ENCODE results near the gene PPFIA4.

DNA sequence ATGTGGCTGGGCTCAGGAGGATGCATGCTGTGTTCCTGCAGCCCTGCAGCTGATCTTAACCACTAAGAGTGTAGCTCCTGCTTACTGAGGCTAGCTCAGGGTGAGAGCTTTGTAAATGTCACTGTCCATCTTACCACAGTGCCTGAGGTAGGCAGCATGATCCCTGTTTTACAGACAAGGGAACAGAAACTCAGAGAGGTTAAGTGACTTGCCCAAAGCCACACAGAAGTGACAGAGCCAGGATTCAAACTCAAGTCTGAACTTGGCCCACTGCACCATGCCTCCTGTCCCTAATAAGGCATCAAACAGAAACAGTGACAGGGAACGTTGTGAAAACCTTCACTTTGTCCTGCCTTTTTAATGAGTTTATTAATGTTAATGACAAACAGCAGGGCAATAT lies 27.9 kb downstream of the PPFIA4 start:
- TF ChIP-seq, protein P1, sequence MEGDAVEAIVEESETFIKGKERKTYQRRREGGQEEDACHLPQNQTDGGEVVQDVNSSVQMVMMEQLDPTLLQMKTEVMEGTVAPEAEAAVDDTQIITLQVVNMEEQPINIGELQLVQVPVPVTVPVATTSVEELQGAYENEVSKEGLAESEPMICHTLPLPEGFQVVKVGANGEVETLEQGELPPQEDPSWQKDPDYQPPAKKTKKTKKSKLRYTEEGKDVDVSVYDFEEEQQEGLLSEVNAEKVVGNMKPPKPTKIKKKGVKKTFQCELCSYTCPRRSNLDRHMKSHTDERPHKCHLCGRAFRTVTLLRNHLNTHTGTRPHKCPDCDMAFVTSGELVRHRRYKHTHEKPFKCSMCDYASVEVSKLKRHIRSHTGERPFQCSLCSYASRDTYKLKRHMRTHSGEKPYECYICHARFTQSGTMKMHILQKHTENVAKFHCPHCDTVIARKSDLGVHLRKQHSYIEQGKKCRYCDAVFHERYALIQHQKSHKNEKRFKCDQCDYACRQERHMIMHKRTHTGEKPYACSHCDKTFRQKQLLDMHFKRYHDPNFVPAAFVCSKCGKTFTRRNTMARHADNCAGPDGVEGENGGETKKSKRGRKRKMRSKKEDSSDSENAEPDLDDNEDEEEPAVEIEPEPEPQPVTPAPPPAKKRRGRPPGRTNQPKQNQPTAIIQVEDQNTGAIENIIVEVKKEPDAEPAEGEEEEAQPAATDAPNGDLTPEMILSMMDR (IDR thresholded peaks at IDR 0.05), result no peak
- TF ChIP-seq JUN (CRISPR knock-in tag; IDR thresholded peaks at IDR 0.05), result no peak
- TF ChIP-seq MXD4 (CRISPR knock-in tag; IDR thresholded peaks at IDR 0.05; ENCODE audit: borderline replicate concordance), result no peak
- no peak for TF ChIP-seq GABPB1 (CRISPR knock-in tag; IDR thresholded peaks at IDR 0.05)
- TF ChIP-seq USF2 (CRISPR knock-in tag; IDR thresholded peaks at IDR 0.05), result no peak
- no peak for TF ChIP-seq AR (CRISPR knock-in tag; IDR thresholded peaks at IDR 0.05)
- TF ChIP-seq, protein P2, sequence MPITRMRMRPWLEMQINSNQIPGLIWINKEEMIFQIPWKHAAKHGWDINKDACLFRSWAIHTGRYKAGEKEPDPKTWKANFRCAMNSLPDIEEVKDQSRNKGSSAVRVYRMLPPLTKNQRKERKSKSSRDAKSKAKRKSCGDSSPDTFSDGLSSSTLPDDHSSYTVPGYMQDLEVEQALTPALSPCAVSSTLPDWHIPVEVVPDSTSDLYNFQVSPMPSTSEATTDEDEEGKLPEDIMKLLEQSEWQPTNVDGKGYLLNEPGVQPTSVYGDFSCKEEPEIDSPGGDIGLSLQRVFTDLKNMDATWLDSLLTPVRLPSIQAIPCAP (CRISPR knock-in tag; IDR thresholded peaks at IDR 0.05), result no peak
- no peak for TF ChIP-seq NR2C2 (CRISPR knock-in tag; IDR thresholded peaks at IDR 0.05)
